HEK293 (cell line): ENCODE measurements around the gene HMGN2.

Experiments
- ELK4 ChIP-seq: IDR thresholded peaks from 2 replicates; pipeline ENCODE4 v1.6.1; 2011; ENCODE audit warnings: mild to moderate bottlenecking, low read depth, low read length, borderline replicate concordance
- GFI1B ChIP-seq: fragments of 450-650 bp; formaldehyde crosslinking; IDR thresholded peaks from 2 replicates; pipeline ENCODE4 v1.5.1; 2016; ENCODE audit warnings: missing biosample characterization, missing genetic modification characterization
- GLI4 ChIP-seq: fragments of 450-650 bp; formaldehyde crosslinking; IDR thresholded peaks from 2 replicates; pipeline ENCODE4 v1.5.1; 2016; ENCODE audit warnings: missing biosample characterization, missing genetic modification characterization
- OVOL3 ChIP-seq: fragments of 450-650 bp; formaldehyde crosslinking; IDR thresholded peaks from 2 replicates; pipeline ENCODE4 v1.5.1; 2016; ENCODE audit warnings: missing biosample characterization, missing genetic modification characterization
- PRDM4 ChIP-seq: fragments of 450-650 bp; formaldehyde crosslinking; IDR thresholded peaks from 2 replicates; pipeline ENCODE4 v1.5.1; 2017; ENCODE audit warnings: missing biosample characterization, missing genetic modification characterization
- REST ChIP-seq: fragments of 450-650 bp; formaldehyde crosslinking; IDR thresholded peaks from 2 replicates; pipeline ENCODE4 v1.5.1; 2016; ENCODE audit warnings: missing biosample characterization, missing genetic modification characterization
- TSHZ1 ChIP-seq: fragments of 450-650 bp; formaldehyde crosslinking; IDR thresholded peaks from 2 replicates; pipeline ENCODE4 v1.5.1; 2016; ENCODE audit warnings: missing biosample characterization, missing genetic modification characterization, borderline replicate concordance
- YY2 ChIP-seq: fragments of 450-650 bp; formaldehyde crosslinking; IDR thresholded peaks from 2 replicates; pipeline ENCODE4 v1.5.1; 2016; ENCODE audit warnings: missing biosample characterization, missing genetic modification characterization
- ZBTB21 ChIP-seq: fragments of 450-650 bp; formaldehyde crosslinking; IDR thresholded peaks from 2 replicates; pipeline ENCODE4 v1.5.1; 2017; ENCODE audit warnings: missing biosample characterization, missing genetic modification characterization
- ZBTB26 ChIP-seq: fragments of 450-650 bp; formaldehyde crosslinking; optimal IDR thresholded peaks from 2 replicates; pipeline ENCODE3; 2016; ENCODE audit warnings: missing biosample characterization, mild to moderate bottlenecking, missing genetic modification characterization
- ZBTB44 ChIP-seq: fragments of 450-650 bp; IDR thresholded peaks from 2 replicates; pipeline ENCODE4 v1.5.1; 2018; ENCODE audit warnings: missing biosample characterization, mild to moderate bottlenecking, missing genetic modification characterization
- ZNF223 ChIP-seq: fragments of 450-650 bp; formaldehyde crosslinking; IDR thresholded peaks from 2 replicates; pipeline ENCODE4 v1.5.1; 2016; ENCODE audit warnings: missing biosample characterization, missing genetic modification characterization
- ZNF248 ChIP-seq: fragments of 450-650 bp; formaldehyde crosslinking; IDR thresholded peaks from 2 replicates; pipeline ENCODE4 v1.5.1; 2017; ENCODE audit warnings: missing biosample characterization, missing genetic modification characterization
- ZNF280C ChIP-seq: fragments of 450-650 bp; formaldehyde crosslinking; IDR thresholded peaks from 2 replicates; pipeline ENCODE4 v1.5.1; 2016; ENCODE audit warnings: missing biosample characterization, missing genetic modification characterization
- ZNF354C ChIP-seq: fragments of 450-650 bp; formaldehyde crosslinking; IDR thresholded peaks from 2 replicates; pipeline ENCODE4 v1.5.1; 2016; ENCODE audit warnings: missing biosample characterization, missing genetic modification characterization, low read depth, borderline replicate concordance
- ZNF404 ChIP-seq: fragments of 450-650 bp; formaldehyde crosslinking; IDR thresholded peaks from 2 replicates; pipeline ENCODE4 v1.5.1; 2017; ENCODE audit warnings: missing biosample characterization, missing genetic modification characterization
- ZNF513 ChIP-seq: fragments of 450-650 bp; IDR thresholded peaks from 2 replicates; pipeline ENCODE4 v1.5.1; 2018; ENCODE audit warnings: missing biosample characterization, missing genetic modification characterization
- ZNF561 ChIP-seq: fragments of 450-650 bp; IDR thresholded peaks from 2 replicates; pipeline ENCODE4 v1.5.1; 2018; ENCODE audit warnings: missing biosample characterization, missing genetic modification characterization, borderline replicate concordance
- ZNF843 ChIP-seq: fragments of 450-650 bp; formaldehyde crosslinking; IDR thresholded peaks from 2 replicates; pipeline ENCODE4 v1.5.1; 2016; ENCODE audit warnings: missing biosample characterization, missing genetic modification characterization

The HMGN2 gene

GRCh38 chr1:26472901-26473845, 933 bp downstream of the HMGN2 start (continued):
- TF ChIP-seq TSHZ1 (tag by site-specific recombination) (0 out of 2 replicates have a peak, but pooled peaks have one; percentile 4), REST (tag by site-specific recombination) (no peak), YY2 (tag by site-specific recombination) (no peak), ZNF513 (tag by site-specific recombination) (no peak), ZNF404 (no peak), ZNF561 (tag by site-specific recombination) (no peak), ZNF280C (no peak), OVOL3 (no peak), GLI4 (tag by site-specific recombination) (no peak), ZNF223 (tag by site-specific recombination) (peak; percentile 38; the same call in 1 of the 2 replicates), ELK4 (no peak), ZBTB44 (tag by site-specific recombination) (0 out of 2 replicates have a peak, but pooled peaks have one; percentile 10), ZNF354C (tag by site-specific recombination) (no peak), ZNF843 (tag by site-specific recombination) (no peak), ZNF248 (tag by site-specific recombination) (no peak), PRDM4 (tag by site-specific recombination) (no peak), ZBTB21 (tag by site-specific recombination) (no peak), GFI1B (tag by site-specific recombination) (no peak), ZBTB26 (tag by site-specific recombination) (peak; percentile 97)
